Smooth muscle cell (in vitro differentiated cells): Measurements from ENCODE around the gene DAB1. TPM values are rescaled to one million over a fixed set of nuclear protein-coding genes. Genes with fewer than 3 reads are reported as not detected.

ENCODE experiments used
- DNase-seq: peaks from one replicate; lab custom pipeline; 2025; ENCODE audit not compliant: unreplicated experiment; lab: John Stamatoyannopoulos, UW
- H2AFZ ChIP-seq: fragments of 200-600 bp; sonication (generic); 2 replicates; pipeline ENCODE4 v1.6.0; 2016; ENCODE audit warnings: antibody characterized with exemption, low read depth, mild to moderate bottlenecking
- H3F3A ChIP-seq: fragments of 200-600 bp; sonication (generic); 2 replicates; pipeline ENCODE4 v1.6.0; 2017; ENCODE audit warnings: antibody characterized with exemption, low read depth
- H3K27ac ChIP-seq: fragments of 200-600 bp; sonication (generic); 2 replicates; pipeline ENCODE4 v1.5.1; 2016; ENCODE audit warnings: low read depth, mild to moderate bottlenecking
- H3K27me3 ChIP-seq: fragments of 200-600 bp; sonication (generic); 2 replicates; pipeline ENCODE4 v1.6.1; 2016; ENCODE audit warnings: low read depth, mild to moderate bottlenecking
- H3K36me3 ChIP-seq: fragments of 200-600 bp; sonication (generic); 2 replicates; pipeline ENCODE4 v1.5.1; 2016; ENCODE audit warnings: low read depth
- H3K4me1 ChIP-seq: fragments of 200-600 bp; sonication (generic); 2 replicates; pipeline ENCODE4 v1.5.1; 2016; ENCODE audit warnings: low read depth
- H3K4me2 ChIP-seq: fragments of 200-600 bp; sonication (generic); 2 replicates; pipeline ENCODE4 v1.6.0; 2016; ENCODE audit warnings: mild to moderate bottlenecking
- H3K4me3 ChIP-seq: fragments of 200-600 bp; sonication (generic); 2 replicates; pipeline ENCODE4 v1.5.1; 2016; ENCODE audit warnings: mild to moderate bottlenecking
- H3K79me2 ChIP-seq: fragments of 200-600 bp; sonication (generic); 2 replicates; pipeline ENCODE4 v1.6.0; 2016; ENCODE audit warnings: low read depth, mild to moderate bottlenecking
- H3K9ac ChIP-seq: fragments of 200-600 bp; sonication (generic); 2 replicates; pipeline ENCODE4 v1.6.0; 2016; ENCODE audit warnings: low read depth
- H3K9me3 ChIP-seq: fragments of 200-600 bp; sonication (generic); replicated peaks from 2 replicates; pipeline ENCODE4 v1.5.1; 2016; ENCODE audit warnings: low read depth
- H4K20me1 ChIP-seq: fragments of 200-600 bp; sonication (generic); 2 replicates; pipeline ENCODE4 v1.6.0; 2016; ENCODE audit warnings: low read depth
- CTCF ChIP-seq: fragments of 200-600 bp; sonication (generic); IDR thresholded peaks from 2 replicates; pipeline ENCODE4 v1.5.1; 2017; ENCODE audit warnings: borderline replicate concordance, mild to moderate bottlenecking, antibody characterized with exemption; ENCODE audit not compliant: insufficient read depth, poor library complexity, severe bottlenecking
- WGBS: methylation state at CpG from one replicate; pipeline ENCODE4 v1.1.7; 2016; ENCODE audit warnings: low lambda C conversion rate; 5-methylcytosine and 5-hydroxymethylcytosine counted together
- polyA plus RNA-seq: library from polyadenylated mRNA; unstranded; fragments of >200 nt; fragmentation: Nextera tagmentation; extraction: Ambion mirVana; gene quantifications from 2 replicates; pipeline ENCODE4 v1.2.1, GENCODE V29; 2016
- total RNA-seq: library from RNA; depleted of rRNA; stranded (reverse); fragments of >200 nt; gene quantifications from 2 replicates; pipeline ENCODE4 v1.2.3, GENCODE V29; 2014

The DAB1 gene
- total and polyA plus RNA-seq, 2 experiments from 2014 or later = 0.22 to 0.30 TPM

GRCh38 chr1:57082711-57083439, 341.0 kb downstream of the DAB1 start:
- no peaks in the 10 kb centered on the region for H3K36me3 ChIP-seq
- 86% methylated on average over 7 of the region's 7 CpGs for WGBS
- H3K27me3 ChIP-seq = peaks cover 24% of the 10 kb centered on the region
- no peak overlapping the region for H3K27ac ChIP-seq
- no peak overlapping the region for H3K4me2 ChIP-seq
- no peaks in the 10 kb centered on the region for H3K9me3 ChIP-seq
- TF ChIP-seq CTCF = no peak
- no peak for DNase-seq
- no peak overlapping the region for H2AFZ ChIP-seq
- no peaks in the 10 kb centered on the region for H4K20me1 ChIP-seq
- no peaks in the 10 kb centered on the region for H3K79me2 ChIP-seq
- H3K9ac ChIP-seq = no peak overlapping the region
- no peak overlapping the region for H3K4me3 ChIP-seq
- no peaks in the 10 kb centered on the region for H3F3A ChIP-seq
- H3K4me1 ChIP-seq = no peaks in the 10 kb centered on the region

GRCh38 chr1:57079454-57080157, 344.3 kb downstream of the DAB1 start:
- Histone ChIP-seq H3K9ac (no peak overlapping the region), H3K27me3 (peaks cover 33% of the 10 kb centered on the region), H4K20me1 (no peaks in the 10 kb centered on the region), H3K79me2 (no peaks in the 10 kb centered on the region), H3K4me3 (no peak overlapping the region), H3K36me3 (no peaks in the 10 kb centered on the region), H3K27ac (no peak overlapping the region), H3K4me1 (no peaks in the 10 kb centered on the region), H3F3A (no peaks in the 10 kb centered on the region), H3K9me3 (no peaks in the 10 kb centered on the region), H3K4me2 (no peak overlapping the region), H2AFZ (no peak overlapping the region)
- no peak for DNase-seq
- WGBS = 91% methylated on average over 5 of the region's 5 CpGs
- TF ChIP-seq CTCF = peak; percentile 12

- WGBS = 91% methylated on average over 8 of the region's 8 CpGs
- Histone ChIP-seq H3K9me3 (no peaks in the 10 kb centered on the region), H3K79me2 (no peaks in the 10 kb centered on the region), H3K36me3 (no peaks in the 10 kb centered on the region), H3K9ac (no peak overlapping the region), H3K4me3 (no peak overlapping the region), H3K27me3 (peaks cover 19% of the 10 kb centered on the region), H2AFZ (no peak overlapping the region), H3K4me1 (peaks cover 7% of the 10 kb centered on the region), H4K20me1 (no peaks in the 10 kb centered on the region), H3F3A (no peaks in the 10 kb centered on the region), H3K4me2 (no peak overlapping the region), H3K27ac (no peak overlapping the region)
- TF ChIP-seq CTCF = no peak
- DNase-seq = no peak
Observed at GRCh38 chr1:57072401-57073110, 351.3 kb downstream of the DAB1 start.
